Body of pancreas (tissue), 4 donors: ENCODE results near the gene DMD. TPM values are rescaled to one million over a fixed set of nuclear protein-coding genes. Genes with fewer than 3 reads are reported as not detected.

ENCODE experiments used
- ATAC-seq: fragments of 150-250 bp; one replicate; pipeline ENCODE4 v1.9.1; 2016
- DNase-seq, 4 donors: peaks; one replicate each; pipeline ENCODE4 v3.0.0-alpha.2; 2019
- H3K27ac ChIP-seq, 4 donors: fragments of 200-600 bp; sonication (generic); 1 replicate in 3 of 4; 2 replicates in 1 of 4; pipeline versions ENCODE4 v1.5.1 to v1.6.1; 2016 to 2019; ENCODE audit warnings: mild to moderate bottlenecking in 1 of 4, mixed read lengths in 1 of 4, moderate library complexity in 1 of 4
- H3K27me3 ChIP-seq, 2 donors: fragments of 200-600 bp; sonication (generic); one replicate each; pipeline ENCODE4 v1.6.0; 2016; ENCODE audit warnings: mild to moderate bottlenecking in 1 of 2
- H3K36me3 ChIP-seq, 2 donors: fragments of 200-600 bp; sonication (generic); replicated peaks in 1 of 2; 2 replicates each; pipeline ENCODE4 v1.5.1; 2016; ENCODE audit warnings: low read depth in 2 of 2; ENCODE audit not compliant: insufficient read depth in 1 of 2
- H3K4me1 ChIP-seq: fragments of 200-600 bp; sonication (generic); one replicate; pipeline ENCODE4 v1.6.0; 2016
- H3K4me3 ChIP-seq, 2 donors: fragments of 200-600 bp; sonication (generic); 1 replicate in 1 of 2; 2 replicates in 1 of 2; pipeline ENCODE4 v1.5.1; 2016 to 2019
- H3K9me3 ChIP-seq, 3 donors: fragments of 200-600 bp; sonication (generic); 1 replicate in 2 of 3; 2 replicates in 1 of 3; pipeline ENCODE4 v1.5.1; 2016
- POLR2A ChIP-seq, 3 donors: fragments of 450-650 bp; IDR thresholded peaks; one replicate each; pipeline ENCODE4 v1.6.1; 2016; ENCODE audit warnings: antibody characterized with exemption in 3 of 3, mild to moderate bottlenecking in 2 of 3
- WGBS, 2 donors: methylation state at CpG; one replicate each; pipeline ENCODE4 v1.1.5; 2017; 5-methylcytosine and 5-hydroxymethylcytosine counted together
- intact Hi-C: fragments of 100-400 bp; cut with DNase I; formaldehyde crosslinking; loops from one replicate; pipeline ENCODE4 v1.15.1; 2023
- total RNA-seq, 2 donors: library from RNA; depleted of rRNA; stranded (reverse); fragments of >200 nt; gene quantifications; one replicate each; pipeline ENCODE4 v1.1.0, GENCODE V29; 2016
- TF ChIP-seq, protein P1 (sequence below), 7 experiments: fragments of 450-650 bp in 4 of 7; fragments of 200-600 bp in 3 of 7; sonication (generic) in 3 of 7; IDR thresholded peaks; one replicate each; pipeline ENCODE4 v1.5.1; 2016 to 2019; ENCODE audit warnings: antibody characterized with exemption in 7 of 7

DMD gene
- total RNA-seq, 2 donors from 2014 or later, result 28.5 to 38.6 TPM

GRCh38 chrX:31338991-31339350, 1872.4 kb downstream of the DMD start:
- H3K9me3 ChIP-seq, result no peaks in the 10 kb centered on the region
- no peaks in the 10 kb centered on the region for H3K27me3 ChIP-seq
- no peaks in the 10 kb centered on the region for H3K36me3 ChIP-seq
- H3K4me1 ChIP-seq, result no peaks in the 10 kb centered on the region
- 45 to 53% methylated on average over 2 of the region's 2 CpGs for WGBS, 2 donors
- no peak overlapping the region for H3K4me3 ChIP-seq
- DNase-seq (no peak), ATAC-seq (no peak)
- no peak for TF ChIP-seq POLR2A (IDR thresholded peaks at IDR 0.05)
- TF ChIP-seq, protein P1, sequence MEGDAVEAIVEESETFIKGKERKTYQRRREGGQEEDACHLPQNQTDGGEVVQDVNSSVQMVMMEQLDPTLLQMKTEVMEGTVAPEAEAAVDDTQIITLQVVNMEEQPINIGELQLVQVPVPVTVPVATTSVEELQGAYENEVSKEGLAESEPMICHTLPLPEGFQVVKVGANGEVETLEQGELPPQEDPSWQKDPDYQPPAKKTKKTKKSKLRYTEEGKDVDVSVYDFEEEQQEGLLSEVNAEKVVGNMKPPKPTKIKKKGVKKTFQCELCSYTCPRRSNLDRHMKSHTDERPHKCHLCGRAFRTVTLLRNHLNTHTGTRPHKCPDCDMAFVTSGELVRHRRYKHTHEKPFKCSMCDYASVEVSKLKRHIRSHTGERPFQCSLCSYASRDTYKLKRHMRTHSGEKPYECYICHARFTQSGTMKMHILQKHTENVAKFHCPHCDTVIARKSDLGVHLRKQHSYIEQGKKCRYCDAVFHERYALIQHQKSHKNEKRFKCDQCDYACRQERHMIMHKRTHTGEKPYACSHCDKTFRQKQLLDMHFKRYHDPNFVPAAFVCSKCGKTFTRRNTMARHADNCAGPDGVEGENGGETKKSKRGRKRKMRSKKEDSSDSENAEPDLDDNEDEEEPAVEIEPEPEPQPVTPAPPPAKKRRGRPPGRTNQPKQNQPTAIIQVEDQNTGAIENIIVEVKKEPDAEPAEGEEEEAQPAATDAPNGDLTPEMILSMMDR (IDR thresholded peaks at IDR 0.05), result no peak
- no peak overlapping the region for H3K27ac ChIP-seq
- intact Hi-C loops, result no loop called here

- WGBS, 2 donors, result 28 to 56% methylated on average over 2 of the region's 2 CpGs
- no peak for TF ChIP-seq POLR2A (IDR thresholded peaks at IDR 0.05)
- TF ChIP-seq, protein P1 (IDR thresholded peaks at IDR 0.05), result no peak
- DNase-seq (no peak), ATAC-seq (no peak)
- Histone ChIP-seq H3K27ac (no peak overlapping the region), H3K27me3 (no peaks in the 10 kb centered on the region), H3K36me3 (no peaks in the 10 kb centered on the region), H3K4me1 (no peaks in the 10 kb centered on the region), H3K9me3 (no peaks in the 10 kb centered on the region), H3K4me3 (no peak overlapping the region)
- intact Hi-C loops, result no loop called here
These were observed 1874.0 kb downstream of the DMD start for GRCh38 chrX:31337332-31337731.

- H3K4me1 ChIP-seq, result no peaks in the 10 kb centered on the region
- ATAC-seq (no peak), DNase-seq (no peak)
- no peaks in the 10 kb centered on the region for H3K9me3 ChIP-seq
- TF ChIP-seq, protein P1 (IDR thresholded peaks at IDR 0.05), result no peak
- TF ChIP-seq POLR2A (IDR thresholded peaks at IDR 0.05), result no peak
- H3K36me3 ChIP-seq, result no peaks in the 10 kb centered on the region
- H3K27me3 ChIP-seq, result no peaks in the 10 kb centered on the region
- 59 to 86% methylated on average over 2 of the region's 2 CpGs for WGBS, 2 donors
- H3K27ac ChIP-seq, result no peak overlapping the region
- intact Hi-C loops, result no loop called here
- no peak overlapping the region for H3K4me3 ChIP-seq
These were observed 1874.9 kb downstream of the DMD start for GRCh38 chrX:31336419-31336818.

DNA sequence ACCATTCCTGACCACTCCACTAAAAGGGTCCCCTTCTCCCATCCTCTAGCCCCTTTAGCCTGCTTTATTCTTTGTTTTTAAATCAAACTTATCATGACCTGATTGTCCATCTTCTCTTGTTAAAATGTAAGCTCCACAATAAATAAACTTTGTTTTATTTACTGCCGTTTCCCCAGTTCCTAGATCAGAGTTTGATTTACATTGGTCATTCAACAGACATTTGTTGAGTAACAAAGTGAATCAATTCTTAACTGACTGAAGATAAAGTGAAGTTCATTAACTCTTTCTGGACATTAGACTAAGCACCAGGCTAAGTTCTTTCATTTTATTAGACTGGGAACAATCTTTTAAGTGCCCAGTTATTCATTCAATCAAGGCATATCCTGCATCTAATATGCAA, 1876.4 kb downstream of the DMD start:
- H3K27ac ChIP-seq, result no peak overlapping the region
- WGBS, 2 donors, result 35 to 50% methylated on average over 1 of the region's 1 CpG
- H3K27me3 ChIP-seq, result no peaks in the 10 kb centered on the region
- DNase-seq, result no peak
- H3K9me3 ChIP-seq, result no peaks in the 10 kb centered on the region
- intact Hi-C loops, result no loop called here
- no peak for ATAC-seq
- TF ChIP-seq, protein P1 (IDR thresholded peaks at IDR 0.05), result no peak
- no peak for TF ChIP-seq POLR2A (IDR thresholded peaks at IDR 0.05)
- H3K36me3 ChIP-seq, result no peaks in the 10 kb centered on the region
- no peaks in the 10 kb centered on the region for H3K4me1 ChIP-seq
- no peak overlapping the region for H3K4me3 ChIP-seq

- Histone ChIP-seq H3K36me3 (no peaks in the 10 kb centered on the region), H3K27ac (no peak overlapping the region), H3K4me3 (no peak overlapping the region), H3K9me3 (no peaks in the 10 kb centered on the region), H3K27me3 (no peaks in the 10 kb centered on the region), H3K4me1 (no peaks in the 10 kb centered on the region)
- ATAC-seq, result no peak
- TF ChIP-seq, protein P1 (IDR thresholded peaks at IDR 0.05), result no peak
- no peak for TF ChIP-seq POLR2A (IDR thresholded peaks at IDR 0.05)
- intact Hi-C loops, result no loop called here
- DNase-seq, result no peak
- 32 to 50% methylated on average over 4 of the region's 4 CpGs for WGBS, 2 donors
These were observed 1878.1 kb downstream of the DMD start for GRCh38 chrX:31333165-31333831.
